Smooth muscle cell (in vitro differentiated cells): ENCODE results near the gene DDIT3. TPM values are rescaled to one million over a fixed set of nuclear protein-coding genes. Genes with fewer than 3 reads are reported as not detected.

Source experiments
- DNase-seq: peaks from one replicate; lab custom pipeline; 2025; ENCODE audit not compliant: unreplicated experiment; lab: John Stamatoyannopoulos, UW
- H2AFZ ChIP-seq: fragments of 200-600 bp; sonication (generic); 2 replicates; pipeline ENCODE4 v1.6.0; 2016; ENCODE audit warnings: antibody characterized with exemption, low read depth, mild to moderate bottlenecking
- H3F3A ChIP-seq: fragments of 200-600 bp; sonication (generic); 2 replicates; pipeline ENCODE4 v1.6.0; 2017; ENCODE audit warnings: antibody characterized with exemption, low read depth
- H3K27ac ChIP-seq: fragments of 200-600 bp; sonication (generic); 2 replicates; pipeline ENCODE4 v1.5.1; 2016; ENCODE audit warnings: low read depth, mild to moderate bottlenecking
- H3K27me3 ChIP-seq: fragments of 200-600 bp; sonication (generic); 2 replicates; pipeline ENCODE4 v1.6.1; 2016; ENCODE audit warnings: low read depth, mild to moderate bottlenecking
- H3K36me3 ChIP-seq: fragments of 200-600 bp; sonication (generic); 2 replicates; pipeline ENCODE4 v1.5.1; 2016; ENCODE audit warnings: low read depth
- H3K4me1 ChIP-seq: fragments of 200-600 bp; sonication (generic); 2 replicates; pipeline ENCODE4 v1.5.1; 2016; ENCODE audit warnings: low read depth
- H3K4me2 ChIP-seq: fragments of 200-600 bp; sonication (generic); 2 replicates; pipeline ENCODE4 v1.6.0; 2016; ENCODE audit warnings: mild to moderate bottlenecking
- H3K4me3 ChIP-seq: fragments of 200-600 bp; sonication (generic); 2 replicates; pipeline ENCODE4 v1.5.1; 2016; ENCODE audit warnings: mild to moderate bottlenecking
- H3K79me2 ChIP-seq: fragments of 200-600 bp; sonication (generic); 2 replicates; pipeline ENCODE4 v1.6.0; 2016; ENCODE audit warnings: low read depth, mild to moderate bottlenecking
- H3K9ac ChIP-seq: fragments of 200-600 bp; sonication (generic); 2 replicates; pipeline ENCODE4 v1.6.0; 2016; ENCODE audit warnings: low read depth
- H3K9me3 ChIP-seq: fragments of 200-600 bp; sonication (generic); replicated peaks from 2 replicates; pipeline ENCODE4 v1.5.1; 2016; ENCODE audit warnings: low read depth
- H4K20me1 ChIP-seq: fragments of 200-600 bp; sonication (generic); 2 replicates; pipeline ENCODE4 v1.6.0; 2016; ENCODE audit warnings: low read depth
- CTCF ChIP-seq: fragments of 200-600 bp; sonication (generic); IDR thresholded peaks from 2 replicates; pipeline ENCODE4 v1.5.1; 2017; ENCODE audit warnings: borderline replicate concordance, mild to moderate bottlenecking, antibody characterized with exemption; ENCODE audit not compliant: insufficient read depth, poor library complexity, severe bottlenecking
- WGBS: methylation state at CpG from one replicate; pipeline ENCODE4 v1.1.7; 2016; ENCODE audit warnings: low lambda C conversion rate; 5-methylcytosine and 5-hydroxymethylcytosine counted together
- polyA plus RNA-seq: library from polyadenylated mRNA; unstranded; fragments of >200 nt; fragmentation: Nextera tagmentation; extraction: Ambion mirVana; gene quantifications from 2 replicates; pipeline ENCODE4 v1.2.1, GENCODE V29; 2016
- total RNA-seq: library from RNA; depleted of rRNA; stranded (reverse); fragments of >200 nt; gene quantifications from 2 replicates; pipeline ENCODE4 v1.2.3, GENCODE V29; 2014

The DDIT3 gene
- total and polyA plus RNA-seq, 2 experiments from 2014 or later: 25.8 to 27.8 TPM

DNA sequence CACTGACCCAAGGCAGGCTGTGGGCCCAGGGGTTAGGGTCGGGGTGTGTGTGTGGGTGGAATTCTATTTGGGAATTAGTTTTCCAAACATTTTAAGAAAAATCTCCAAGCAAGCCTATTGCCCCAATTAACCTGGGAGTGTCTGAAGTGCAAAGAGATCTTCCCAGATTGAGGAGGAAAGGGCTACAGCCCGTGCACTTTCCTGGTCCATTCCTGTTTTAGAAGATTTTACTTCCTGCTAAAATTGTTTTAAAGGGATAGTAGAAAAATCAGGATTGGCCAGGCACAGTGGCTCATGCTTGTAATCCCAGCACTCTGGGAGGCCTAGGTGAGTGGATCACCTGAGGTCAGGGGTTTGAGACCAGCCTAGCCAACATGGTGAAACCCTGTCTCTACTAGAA, 21.4 kb upstream of the DDIT3 start:
- DNase-seq: no peak
- Histone ChIP-seq H3K9me3 (no peaks in the 10 kb centered on the region), H3K27me3 (no peaks in the 10 kb centered on the region), H3K4me2 (no peak overlapping the region), H3K36me3 (no peaks in the 10 kb centered on the region), H3K79me2 (peaks cover 46% of the 10 kb centered on the region), H3K27ac (no peak overlapping the region), H3K4me3 (no peak overlapping the region), H4K20me1 (peaks cover 71% of the 10 kb centered on the region), H3K9ac (no peak overlapping the region), H3F3A (peaks cover 5% of the 10 kb centered on the region), H2AFZ (no peak overlapping the region), H3K4me1 (peaks cover 12% of the 10 kb centered on the region)
- TF ChIP-seq CTCF: no peak
- WGBS: 90% methylated on average over 2 of the region's 2 CpGs

DNA sequence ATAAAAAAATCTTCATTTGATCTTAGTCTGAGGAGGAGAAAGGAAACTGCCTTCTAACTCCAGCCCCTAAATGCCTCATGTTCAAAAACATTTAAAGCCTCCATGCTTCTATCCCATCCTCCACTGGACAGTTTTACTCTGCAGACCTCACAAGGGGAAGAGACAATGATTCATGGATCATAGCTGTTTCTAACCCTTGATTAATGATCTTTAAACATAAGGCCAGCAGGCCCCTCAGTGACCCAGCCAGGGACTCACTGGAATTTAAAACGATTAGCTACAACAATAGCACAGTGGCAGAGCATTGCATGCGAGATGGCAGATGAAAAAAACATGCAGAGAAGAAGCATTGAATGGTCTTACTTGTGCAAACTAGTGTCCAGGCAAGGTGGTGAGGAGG, 20.7 kb upstream of the DDIT3 start:
- H3K4me1 ChIP-seq: peaks cover 8% of the 10 kb centered on the region
- no peaks in the 10 kb centered on the region for H3K27me3 ChIP-seq
- 85% methylated on average over 2 of the region's 2 CpGs for WGBS
- H3K79me2 ChIP-seq: peaks cover 39% of the 10 kb centered on the region
- H3K36me3 ChIP-seq: no peaks in the 10 kb centered on the region
- H3K4me3 ChIP-seq: no peak overlapping the region
- TF ChIP-seq CTCF: no peak
- peaks cover 5% of the 10 kb centered on the region for H3F3A ChIP-seq
- H3K4me2 ChIP-seq: no peak overlapping the region
- H3K27ac ChIP-seq: no peak overlapping the region
- DNase-seq: no peak
- H3K9ac ChIP-seq: no peak overlapping the region
- no peak overlapping the region for H2AFZ ChIP-seq
- H4K20me1 ChIP-seq: peaks cover 76% of the 10 kb centered on the region
- H3K9me3 ChIP-seq: no peaks in the 10 kb centered on the region

- no peak overlapping the region for H2AFZ ChIP-seq
- H3K4me3 ChIP-seq: no peak overlapping the region
- no peak overlapping the region for H3K9ac ChIP-seq
- H3K9me3 ChIP-seq: no peaks in the 10 kb centered on the region
- H3K79me2 ChIP-seq: peaks cover 22% of the 10 kb centered on the region
- DNase-seq: no peak
- H3K36me3 ChIP-seq: no peaks in the 10 kb centered on the region
- peaks cover 65% of the 10 kb centered on the region for H4K20me1 ChIP-seq
- H3K4me2 ChIP-seq: no peak overlapping the region
- 90% methylated on average over 5 of the region's 5 CpGs for WGBS
- no peak for TF ChIP-seq CTCF
- no peak overlapping the region for H3K27ac ChIP-seq
- no peaks in the 10 kb centered on the region for H3K27me3 ChIP-seq
- H3K4me1 ChIP-seq: no peaks in the 10 kb centered on the region
- H3F3A ChIP-seq: no peaks in the 10 kb centered on the region
Observed at GRCh38 chr12:57539134-57539768, 18.9 kb upstream of the DDIT3 start.

GRCh38 chr12:57536597-57536942, 16.3 kb upstream of the DDIT3 start:
- Histone ChIP-seq H3K9ac (no peak overlapping the region), H3F3A (peaks cover 13% of the 10 kb centered on the region), H3K4me3 (no peak overlapping the region), H3K4me1 (no peaks in the 10 kb centered on the region), H3K79me2 (peaks cover 9% of the 10 kb centered on the region), H3K27ac (no peak overlapping the region), H2AFZ (no peak overlapping the region), H3K9me3 (no peaks in the 10 kb centered on the region), H3K27me3 (no peaks in the 10 kb centered on the region), H3K36me3 (peaks cover 11% of the 10 kb centered on the region), H4K20me1 (peaks cover 49% of the 10 kb centered on the region), H3K4me2 (no peak overlapping the region)
- TF ChIP-seq CTCF: no peak
- WGBS: 100% methylated on average over 1 of the region's 1 CpG
- DNase-seq: no peak
